Measurements from ENCODE around the gene RGS9. TPM values are rescaled to one million over a fixed set of nuclear protein-coding genes. Genes with fewer than 3 reads are reported as not detected.
A peak's percentile ranks its signal among the peaks of the same experiment; 100 is the strongest.

RGS9 gene
- total RNA-seq, 1 experiment from 2014 or later: 0.49 TPM

- no peak overlapping the region for H3K4me3 Mint-ChIP-seq (ENCODE audit: unreplicated experiment)
- peak; percentile 70 for DNase-seq (ENCODE audit: unreplicated experiment)
- POLR2A ChIA-PET: interaction anchor here (0.6 to 1.3 kb wide), 2 partner anchors 85 to 151 kb away, joined by 3 to 4 read pairs; no protein-coding TSS in a partner anchor
- no peaks in the 10 kb centered on the region for H3K36me3 Mint-ChIP-seq (ENCODE audit: insufficient read depth, unreplicated experiment)
- CTCF ChIA-PET: interaction anchor here (0.6 kb wide), 1 partner anchor 233 kb away, joined by 3 read pairs; no protein-coding TSS in a partner anchor
- no peak overlapping the region for H3K27ac Mint-ChIP-seq (ENCODE audit: low read depth, unreplicated experiment)
- no peaks in the 10 kb centered on the region for H3K27me3 Mint-ChIP-seq (ENCODE audit: insufficient read depth, unreplicated experiment)
- no peak for TF ChIP-seq CTCF (IDR thresholded peaks at IDR 0.05; ENCODE audit: unreplicated experiment)
- BruUV-seq (replicated peaks): no TSS peak
- intact Hi-C loops (cut with micrococcal nuclease): loop anchor here (5.0 kb wide), 1 partner anchor 135 kb away; the partner anchor contains the start of gene GNA13
- H3K9me3 Mint-ChIP-seq (ENCODE audit: unreplicated experiment): no peaks in the 10 kb centered on the region
- peaks cover 6% of the 10 kb centered on the region for H3K4me1 Mint-ChIP-seq (ENCODE audit: insufficient read depth, unreplicated experiment)
These were observed 54.9 kb downstream of the RGS9 start for GRCh38 chr17:65191811-65192740.

GRCh38 chr17:65193305-65193704, 56.1 kb downstream of the RGS9 start:
- H3K4me3 Mint-ChIP-seq (ENCODE audit: unreplicated experiment): no peak overlapping the region
- CTCF ChIA-PET: interaction anchor here (1.4 kb wide), 1 partner anchor 232 kb away, joined by 5 read pairs; no protein-coding TSS in a partner anchor
- DNase-seq (ENCODE audit: unreplicated experiment): peak; percentile 11
- no peaks in the 10 kb centered on the region for H3K36me3 Mint-ChIP-seq (ENCODE audit: insufficient read depth, unreplicated experiment)
- H3K27me3 Mint-ChIP-seq (ENCODE audit: insufficient read depth, unreplicated experiment): no peaks in the 10 kb centered on the region
- no TSS peak for BruUV-seq (replicated peaks)
- POLR2A ChIA-PET: interaction anchor here (0.5 to 1.3 kb wide), 2 partner anchors 43 to 86 kb away, joined by 3 read pairs; no protein-coding TSS in a partner anchor
- no peak for TF ChIP-seq CTCF (IDR thresholded peaks at IDR 0.05; ENCODE audit: unreplicated experiment)
- intact Hi-C loops (cut with micrococcal nuclease): loop anchor here (5.0 kb wide), 1 partner anchor 136 kb away; the partner anchor contains the start of gene GNA13
- H3K4me1 Mint-ChIP-seq (ENCODE audit: insufficient read depth, unreplicated experiment): peaks cover 6% of the 10 kb centered on the region
- no peak overlapping the region for H3K27ac Mint-ChIP-seq (ENCODE audit: low read depth, unreplicated experiment)
- no peaks in the 10 kb centered on the region for H3K9me3 Mint-ChIP-seq (ENCODE audit: unreplicated experiment)

- intact Hi-C loops (cut with micrococcal nuclease): loop anchor here (5.0 kb wide), 1 partner anchor 137 kb away; the partner anchor contains the start of gene GNA13
- no peak for DNase-seq (ENCODE audit: unreplicated experiment)
- Mint-ChIP-seq H3K4me3 (ENCODE audit: unreplicated experiment) (no peak overlapping the region), H3K27me3 (ENCODE audit: insufficient read depth, unreplicated experiment) (no peaks in the 10 kb centered on the region), H3K9me3 (ENCODE audit: unreplicated experiment) (no peaks in the 10 kb centered on the region), H3K36me3 (ENCODE audit: insufficient read depth, unreplicated experiment) (no peaks in the 10 kb centered on the region), H3K4me1 (ENCODE audit: insufficient read depth, unreplicated experiment) (peaks cover 6% of the 10 kb centered on the region), H3K27ac (ENCODE audit: low read depth, unreplicated experiment) (no peak overlapping the region)
- POLR2A ChIA-PET: interaction anchor here (0.5 kb wide), 1 partner anchor 44 kb away, joined by 3 read pairs; no protein-coding TSS in a partner anchor
- CTCF ChIA-PET: interaction anchor here (1.4 kb wide), 1 partner anchor 233 kb away, joined by 5 read pairs; no protein-coding TSS in a partner anchor
- no peak for TF ChIP-seq CTCF (IDR thresholded peaks at IDR 0.05; ENCODE audit: unreplicated experiment)
- no TSS peak for BruUV-seq (replicated peaks)
These were observed 56.6 kb downstream of the RGS9 start for GRCh38 chr17:65193716-65194293.
